ENCODE data around the gene SURF2.

GRCh38 chr9:133386338-133386737 is 30.0 kb downstream of the SURF2 start:
- TF ChIP-seq CTCF (conservative IDR thresholded peaks at IDR 0.05) (no peak), EZH2 (IDR thresholded peaks at IDR 0.05; ENCODE audit: low read depth) (no peak)
